ENCODE results near the gene SCUBE1.
A peak's percentile ranks its signal among the peaks of the same experiment; 100 is the strongest.

GRCh38 chr22:43187171-43188099 lies 155.7 kb downstream of the SCUBE1 start:
- TF ChIP-seq CTCF (IDR thresholded peaks at IDR 0.05) (peak; percentile 71 to 90 (median 71)), EP300 (IDR thresholded peaks at IDR 0.05) (peak; percentile 62)
